GM12874 (cell line): ENCODE measurements around the gene CTNNA1.

ENCODE experiments used
- CTCF ChIP-seq: IDR thresholded peaks from 2 replicates; pipeline ENCODE4 v1.5.1; 2011; ENCODE audit warnings: low read depth, mild to moderate bottlenecking, control low read depth, low read length, moderate library complexity; ENCODE audit not compliant: insufficient read depth

Gene CTNNA1

GRCh38 chr5:138914338-138914737 is 161.1 kb downstream of the CTNNA1 start:
- no peak for TF ChIP-seq CTCF

DNA sequence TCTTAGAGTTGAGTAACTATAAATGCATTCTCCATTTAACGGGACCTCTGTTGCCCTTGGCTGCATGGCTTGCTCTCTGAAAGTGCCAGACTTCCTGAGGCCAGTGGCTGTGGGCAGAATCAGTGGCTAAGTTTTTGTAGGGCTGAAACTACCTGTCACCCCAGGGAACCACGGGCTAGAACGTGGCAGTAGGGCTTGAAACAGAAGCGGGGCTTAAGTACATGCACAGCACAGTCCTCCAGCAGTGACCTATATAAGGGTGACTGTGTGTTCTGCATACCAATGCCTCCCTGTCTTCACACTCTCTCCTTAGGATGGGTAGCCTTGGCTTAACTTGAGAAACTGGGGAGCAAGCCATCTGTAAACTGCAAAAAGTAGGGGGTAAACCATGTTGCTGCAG is 165.5 kb downstream of the CTNNA1 start:
- no peak for TF ChIP-seq CTCF

DNA sequence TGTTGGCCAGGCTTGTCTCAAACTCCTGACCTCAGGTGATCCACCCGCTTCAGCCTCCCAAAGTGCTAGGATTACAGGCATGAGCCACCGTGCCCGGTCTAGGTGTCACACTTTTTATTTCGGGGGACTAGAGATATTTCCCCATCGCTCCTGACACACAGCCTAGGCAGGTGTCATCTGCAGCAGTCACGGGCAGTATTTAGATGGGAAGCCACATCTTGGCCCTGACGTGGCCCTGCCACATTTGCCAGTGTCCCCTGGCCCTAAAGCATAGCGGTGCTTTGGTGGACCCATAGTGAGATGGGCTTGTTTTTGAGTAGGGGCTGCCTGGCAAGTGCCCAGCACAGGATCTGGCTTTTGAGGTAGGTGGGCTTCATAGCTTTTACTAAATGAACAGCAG is 167.0 kb downstream of the CTNNA1 start:
- no peak for TF ChIP-seq CTCF

- TF ChIP-seq CTCF: no peak
Measured at GRCh38 chr5:138922494-138922893, 169.3 kb downstream of the CTNNA1 start.

DNA sequence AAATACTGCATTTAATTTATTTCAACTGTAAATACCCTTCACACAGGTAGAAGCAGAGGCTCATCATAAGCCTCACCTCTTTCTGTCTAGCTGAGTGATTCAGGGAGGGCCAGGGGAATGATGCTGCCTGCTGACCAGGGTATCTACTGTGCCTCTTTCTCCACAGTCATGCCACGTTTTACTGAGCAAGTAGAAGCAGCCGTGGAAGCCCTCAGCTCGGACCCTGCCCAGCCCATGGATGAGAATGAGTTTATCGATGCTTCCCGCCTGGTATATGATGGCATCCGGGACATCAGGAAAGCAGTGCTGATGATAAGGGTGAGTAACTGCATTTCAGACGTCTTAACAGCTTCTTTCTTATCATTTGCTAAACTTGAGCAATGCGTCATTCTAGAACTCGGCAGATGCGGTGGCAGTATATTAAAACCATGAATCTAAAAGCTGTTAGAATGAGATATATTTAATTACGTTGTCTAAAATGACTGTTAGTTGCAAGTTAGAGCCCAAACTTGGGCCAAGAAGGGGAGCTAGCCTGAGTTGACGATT is 171.9 kb downstream of the CTNNA1 start:
- no peak for TF ChIP-seq CTCF

DNA sequence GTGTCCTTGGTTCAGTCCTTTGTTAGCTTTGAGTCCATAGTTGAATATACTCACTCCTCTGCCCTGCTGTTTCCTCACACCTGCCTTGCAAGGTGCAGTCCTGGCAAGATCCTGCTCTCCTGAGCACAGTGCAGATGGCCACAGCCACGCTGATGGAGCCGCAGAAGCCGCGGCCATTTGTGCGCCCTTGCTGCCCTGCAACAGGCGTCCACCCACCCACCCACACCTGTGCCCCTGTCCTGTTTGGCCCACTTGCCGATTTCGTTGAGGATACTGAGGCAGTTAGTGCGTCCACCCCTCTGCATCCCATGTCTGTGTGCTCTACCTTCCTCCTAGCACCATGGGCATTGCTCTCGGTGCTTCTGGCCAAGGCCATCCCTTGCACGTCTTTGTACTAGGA is 173.0 kb downstream of the CTNNA1 start:
- no peak for TF ChIP-seq CTCF

DNA sequence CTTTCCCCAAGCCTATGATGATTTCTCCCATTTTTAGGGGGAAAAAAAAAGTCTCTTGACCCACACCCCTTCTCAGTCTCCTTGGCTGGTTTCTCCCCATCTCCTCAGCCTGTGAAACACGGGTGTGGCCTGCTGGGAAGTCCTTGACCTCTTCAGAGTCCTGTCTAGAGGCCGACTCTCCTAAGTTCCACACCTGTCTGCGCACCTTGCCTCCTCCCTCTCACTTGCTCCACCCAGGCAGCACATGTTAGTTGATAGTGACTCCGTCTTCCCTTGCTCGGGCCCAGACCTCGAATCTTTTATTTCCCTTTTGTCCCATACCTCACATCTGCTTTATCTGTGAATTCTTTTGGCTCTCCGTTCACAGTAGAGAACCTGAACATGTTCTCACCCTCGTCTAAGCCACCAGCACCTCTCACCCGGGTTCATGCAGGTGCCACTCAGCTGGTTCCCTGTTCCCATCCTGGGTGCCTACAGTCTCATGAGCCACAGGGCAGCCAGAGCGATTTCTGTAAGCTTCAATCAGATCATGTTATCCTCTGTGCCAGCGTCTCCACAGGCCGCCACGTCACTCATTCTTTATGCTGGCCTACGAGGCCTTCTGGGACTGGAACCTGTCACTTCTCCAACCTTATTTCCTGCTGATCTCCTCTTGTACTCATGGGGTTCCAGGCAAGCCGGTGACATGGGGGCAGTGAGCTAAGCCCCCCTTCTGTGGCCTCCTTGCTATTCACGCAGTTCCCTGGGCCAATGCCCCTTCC is 173.6 kb downstream of the CTNNA1 start:
- no peak for TF ChIP-seq CTCF
